SK-N-SH (cell line): ENCODE data around the gene AMACR. TPM values are rescaled to one million over a fixed set of nuclear protein-coding genes. Genes with fewer than 3 reads are reported as not detected.

ENCODE experiments used
- CTCF ChIA-PET: fragments of 300-600, 350-600 bp; formaldehyde crosslinking; extraction: SDS; loops from one replicate; lab custom pipeline; 2021; lab: Yijun Ruan, JAX
- POLR2A ChIA-PET: fragments of 350-600 bp; sonication (Branson Sonifier 250); formaldehyde crosslinking; extraction: SDS; loops from one replicate; lab custom pipeline; 2020; ENCODE audit warnings: antibody characterized with exemption, inconsistent platforms; lab: Yijun Ruan, JAX
- DNase-seq: peaks from one replicate; pipeline ENCODE4 v3.0.0; 2012
- H2AFZ ChIP-seq: fragments of 200-600 bp; sonication (generic); 2 replicates; pipeline ENCODE4 v1.8.1; 2016; ENCODE audit warnings: antibody characterized with exemption, mild to moderate bottlenecking, low read depth
- H3F3A ChIP-seq: fragments of 200-600 bp; sonication (generic); replicated peaks from 2 replicates; pipeline ENCODE3; 2016; ENCODE audit warnings: antibody characterized with exemption, mild to moderate bottlenecking; ENCODE audit not compliant: insufficient read depth
- H3K27ac ChIP-seq, 2 experiments: fragments of 200-500 bp in 1 of 2; fragments of 200-600 bp in 1 of 2; sonication (Bioruptor generic) in 1 of 2; sonication (generic), shearing (Covaris generic) in 1 of 2; 2 replicates each; pipeline versions ENCODE4 v1.5.1 to v1.6.1; 2014 to 2016; ENCODE audit warnings: low read depth in 2 of 2, inconsistent platforms in 1 of 2, low read length in 1 of 2, mild to moderate bottlenecking in 1 of 2, mixed read lengths in 1 of 2
- H3K27me3 ChIP-seq: fragments of 200-600 bp; sonication (generic), shearing (Covaris generic); 2 replicates; pipeline ENCODE4 v1.6.1; 2016; ENCODE audit warnings: mixed run types; ENCODE audit not compliant: insufficient read depth
- H3K36me3 ChIP-seq, 2 experiments: fragments of 200-500 bp in 1 of 2; fragments of 200-600 bp in 1 of 2; sonication (Bioruptor generic) in 1 of 2; sonication (generic) in 1 of 2; replicated peaks in 1 of 2; 2 replicates each; pipeline versions ENCODE3 to v1.5.1; 2014 to 2016; ENCODE audit warnings: low read length in 1 of 2, mild to moderate bottlenecking in 1 of 2; ENCODE audit not compliant: insufficient read depth in 2 of 2, control insufficient read depth in 1 of 2
- H3K4me1 ChIP-seq, 2 experiments: fragments of 200-500 bp in 1 of 2; fragments of 200-600 bp in 1 of 2; sonication (Bioruptor generic) in 1 of 2; sonication (generic), shearing (Covaris generic) in 1 of 2; 2 replicates each; pipeline versions ENCODE4 v1.5.1 to v1.6.1; 2014 to 2016; ENCODE audit warnings: low read depth in 1 of 2, low read length in 1 of 2, mixed run types in 1 of 2; ENCODE audit not compliant: insufficient read depth in 2 of 2, control insufficient read depth in 1 of 2
- H3K4me2 ChIP-seq: fragments of 200-600 bp; sonication (generic), shearing (Covaris generic); 2 replicates; pipeline ENCODE4 v1.6.1; 2017; ENCODE audit warnings: mixed run types
- H3K4me3 ChIP-seq, 2 experiments: fragments of 200-500 bp in 1 of 2; fragments of 200-600 bp in 1 of 2; sonication (Bioruptor generic) in 1 of 2; sonication (generic), shearing (Covaris generic) in 1 of 2; 2 replicates each; pipeline versions ENCODE4 v1.5.1 to v1.8.1; 2014 to 2016; ENCODE audit warnings: low read depth in 2 of 2, inconsistent platforms in 1 of 2, low read length in 1 of 2, mild to moderate bottlenecking in 1 of 2, mixed read lengths in 1 of 2, moderate library complexity in 1 of 2
- H3K79me2 ChIP-seq: fragments of 200-600 bp; sonication (generic); 2 replicates; pipeline ENCODE4 v1.8.1; 2017; ENCODE audit warnings: mild to moderate bottlenecking; ENCODE audit not compliant: insufficient read depth
- H3K9ac ChIP-seq: fragments of 200-600 bp; sonication (generic); 2 replicates; pipeline ENCODE4 v1.6.1; 2017; ENCODE audit warnings: mixed run types
- H3K9me2 ChIP-seq: fragments of 200-600 bp; sonication (generic); 2 replicates; pipeline ENCODE4 v1.6.1; 2017; ENCODE audit warnings: mixed run types
- H3K9me3 ChIP-seq: fragments of 200-600 bp; sonication (generic); 2 replicates; pipeline ENCODE4 v1.6.1; 2017; ENCODE audit warnings: mixed run types, mild to moderate bottlenecking, moderate library complexity
- H4K20me1 ChIP-seq: fragments of 200-600 bp; sonication (generic); 2 replicates; pipeline ENCODE4 v1.6.1; 2017; ENCODE audit warnings: mild to moderate bottlenecking, mixed run types; ENCODE audit not compliant: insufficient read depth
- CTCF ChIP-seq: fragments of 200-600 bp; sonication (generic); IDR thresholded peaks from 2 replicates; pipeline ENCODE4 v1.6.1; 2017; ENCODE audit warnings: antibody characterized with exemption, mild to moderate bottlenecking, moderate library complexity
- EZH2phosphoT487 ChIP-seq: fragments of 200-600 bp; sonication (generic); IDR thresholded peaks from 2 replicates; pipeline ENCODE4 v1.6.1; 2017; ENCODE audit warnings: low read depth, mixed run types, mild to moderate bottlenecking, antibody characterized with exemption, moderate library complexity, borderline replicate concordance
- FOSL2 ChIP-seq: IDR thresholded peaks from 2 replicates; pipeline ENCODE4 v1.4.0; 2012; ENCODE audit warnings: low read depth, mild to moderate bottlenecking, moderate library complexity, borderline replicate concordance
- GABPA ChIP-seq: IDR thresholded peaks from 2 replicates; pipeline ENCODE4 v1.4.0; 2012; ENCODE audit warnings: low read depth, mild to moderate bottlenecking
- JUND ChIP-seq: IDR thresholded peaks from 2 replicates; pipeline ENCODE4 v1.4.0; 2012
- NFIC ChIP-seq: IDR thresholded peaks from 2 replicates; pipeline ENCODE4 v1.4.0; 2012; ENCODE audit warnings: borderline replicate concordance
- NRF1 ChIP-seq: IDR thresholded peaks from 2 replicates; pipeline ENCODE4 v1.6.1; 2012; ENCODE audit warnings: low read depth, mild to moderate bottlenecking, low read length
- RAD21 ChIP-seq: IDR thresholded peaks from 2 replicates; pipeline ENCODE4 v1.6.1; 2012; ENCODE audit warnings: mild to moderate bottlenecking, low read length
- SIN3A ChIP-seq: IDR thresholded peaks from 2 replicates; pipeline ENCODE4 v1.6.1; 2012; ENCODE audit warnings: low read depth, mild to moderate bottlenecking, low read length, moderate library complexity, borderline replicate concordance
- SMC3 ChIP-seq: IDR thresholded peaks from 2 replicates; pipeline ENCODE4 v1.6.1; 2012; ENCODE audit warnings: low read depth, low read length, improper control_type of control experiment
- TEAD4 ChIP-seq: IDR thresholded peaks from 2 replicates; pipeline ENCODE4 v1.4.0; 2012; ENCODE audit warnings: mild to moderate bottlenecking, borderline replicate concordance; ENCODE audit not compliant: insufficient read depth
- USF1 ChIP-seq: IDR thresholded peaks from 2 replicates; pipeline ENCODE4 v1.4.0; 2012; ENCODE audit warnings: low read depth, borderline replicate concordance
- WGBS: methylation state at CpG from one replicate; pipeline ENCODE4 v1.1.6; 2017; ENCODE audit warnings: low lambda C conversion rate; 5-methylcytosine and 5-hydroxymethylcytosine counted together
- polyA plus RNA-seq, 3 experiments: library from polyadenylated mRNA; depleted of rRNA; stranded (reverse); fragments of >200 nt; gene quantifications; 2 replicates each; pipeline ENCODE4 v1.2.3, GENCODE V29; 2012

Gene AMACR
- polyA plus RNA-seq, 1 of the 3 experiments (the other 2 are of a cell fraction): 11.8 TPM

DNA sequence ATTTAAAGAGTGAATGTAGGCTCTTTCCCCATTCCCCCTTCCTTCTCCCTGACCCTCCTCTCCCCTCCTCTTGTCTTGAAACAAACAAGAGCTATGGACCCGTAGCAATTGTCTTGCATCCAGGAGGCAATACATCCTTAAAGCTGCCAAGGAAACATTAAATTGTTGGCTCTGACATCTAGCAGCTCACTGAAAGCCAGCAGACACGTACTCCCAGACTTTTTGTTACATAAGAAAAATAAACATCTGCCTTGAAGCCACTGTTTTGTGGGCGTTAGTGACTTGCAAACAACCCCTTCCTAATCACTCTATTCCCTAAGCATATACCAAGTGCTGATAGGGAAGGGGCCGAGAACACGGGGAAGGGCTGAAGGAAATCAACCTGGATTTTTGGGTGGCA is 32.0 kb downstream of the AMACR start (continued):
- no peak for TF ChIP-seq NRF1

DNA sequence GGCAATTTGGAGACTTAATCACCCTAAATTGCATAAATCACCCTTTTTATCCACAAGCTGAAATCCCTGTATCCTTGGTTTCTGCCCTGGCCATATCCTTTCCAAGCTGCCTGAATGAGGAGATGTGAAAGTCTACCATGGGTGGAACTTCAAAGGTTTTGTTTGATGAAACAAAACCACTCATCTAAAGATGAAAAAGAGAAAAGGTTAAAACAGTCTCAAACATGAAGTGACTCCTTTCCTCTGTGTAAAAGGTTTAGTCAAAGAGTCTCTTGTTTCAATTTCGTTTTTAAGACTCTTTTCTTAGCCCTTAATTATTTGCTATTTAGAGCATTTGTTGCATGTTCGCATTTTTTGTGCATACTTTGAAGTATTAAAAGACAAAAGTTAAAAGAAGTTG is 34.6 kb downstream of the AMACR start:
- ChIA-PET CTCF (no interaction called here), POLR2A (no interaction called here)
- Histone ChIP-seq H3K27ac (no peak overlapping the region), H3K9me3 (no peaks in the 10 kb centered on the region), H3K36me3 (no peaks in the 10 kb centered on the region), H3K4me2 (no peak overlapping the region), H4K20me1 (no peaks in the 10 kb centered on the region), H3K4me3 (no peak overlapping the region), H3K9me2 (no peaks in the 10 kb centered on the region), H3K4me1 (peaks cover 0 to 5% of the 10 kb centered on the region in 2 experiments; a peak in 1 of 4 replicates), H2AFZ (no peak overlapping the region), H3F3A (no peaks in the 10 kb centered on the region), H3K9ac (no peak overlapping the region), H3K27me3 (no peaks in the 10 kb centered on the region), H3K79me2 (no peaks in the 10 kb centered on the region)
- TF ChIP-seq SIN3A (no peak), USF1 (no peak), EZH2phosphoT487 (no peak), SMC3 (no peak), GABPA (no peak), TEAD4 (no peak), FOSL2 (no peak), JUND (no peak)
- WGBS: 32% methylated on average over 2 of the region's 2 CpGs
- DNase-seq: no peak

DNA sequence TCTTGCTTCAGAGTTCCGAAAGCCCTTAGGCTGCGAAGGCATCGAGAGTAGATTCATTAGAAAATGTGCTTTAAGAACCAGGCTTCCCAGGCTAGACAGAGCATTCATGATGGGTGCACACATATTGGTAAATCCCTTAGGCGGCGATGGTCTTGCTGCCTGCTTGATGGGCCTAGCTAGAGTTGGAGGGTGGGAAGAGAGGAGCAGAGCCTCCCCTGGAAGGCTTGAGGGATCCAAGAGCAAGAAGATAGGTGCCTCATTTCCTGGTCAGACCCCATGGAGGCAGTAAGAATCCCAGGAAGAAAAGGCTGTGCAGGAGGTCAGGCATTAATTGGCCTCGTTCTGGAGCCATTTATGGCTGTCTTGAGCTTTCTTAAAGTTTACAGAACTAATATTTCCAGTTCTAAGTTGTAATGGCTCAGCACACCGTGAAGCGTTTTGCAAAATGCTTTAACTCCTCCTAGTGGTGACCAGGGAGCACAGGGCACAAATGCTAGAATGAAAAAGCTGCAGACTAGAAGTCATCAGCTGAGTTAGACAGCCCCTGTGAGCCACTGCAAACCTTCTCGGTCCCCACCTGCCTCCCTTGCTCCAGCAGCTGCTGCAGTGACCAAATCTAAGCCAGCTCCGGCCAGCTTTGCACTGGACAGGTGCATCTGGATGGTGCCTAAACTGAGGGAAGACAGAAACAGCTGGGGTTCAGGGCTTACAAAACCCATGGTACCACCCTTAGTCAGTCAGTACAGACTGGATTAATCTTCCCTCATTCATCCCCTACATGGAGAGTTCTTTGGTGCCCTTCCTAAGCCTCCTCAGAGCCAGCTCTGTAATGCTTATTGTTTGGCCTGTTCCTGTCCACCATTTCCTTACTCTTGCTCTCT is 38.0 kb downstream of the AMACR start:
- peak; percentile 32 for DNase-seq
- Histone ChIP-seq H3F3A (no peaks in the 10 kb centered on the region), H3K9ac (no peak overlapping the region), H3K36me3 (no peaks in the 10 kb centered on the region), H3K4me1 (peaks cover 0 to 7% of the 10 kb centered on the region in 2 experiments; a peak in 1 of 4 replicates), H3K27me3 (no peaks in the 10 kb centered on the region), H3K4me3 (no peak overlapping the region; a peak in 1 of 4 replicates), H3K4me2 (no peak overlapping the region), H2AFZ (no peak overlapping the region), H3K79me2 (no peaks in the 10 kb centered on the region), H4K20me1 (no peaks in the 10 kb centered on the region), H3K27ac (no peak overlapping the region), H3K9me2 (no peaks in the 10 kb centered on the region), H3K9me3 (no peaks in the 10 kb centered on the region)
- POLR2A ChIA-PET: no interaction called here
- CTCF ChIA-PET: interaction anchor here (0.6 to 2.8 kb wide), 16 partner anchors 8 to 1185 kb away, joined by 3 to 15 read pairs (median 3); no protein-coding TSS in a partner anchor
- TF ChIP-seq CTCF (peak; percentile 68), NFIC (no peak), RAD21 (peak; percentile 66), SMC3 (peak; percentile 52)
- 46% methylated on average over 10 of the region's 10 CpGs for WGBS
